ENCODE results near the gene MAPK8. TPM values are rescaled to one million over a fixed set of nuclear protein-coding genes. Genes with fewer than 3 reads are reported as not detected.
"Not testable (repeated sequence)": the region's sequence is repeated elsewhere in the genome, so short reads cannot be mapped to it uniquely, and the experiment has no call there.

The MAPK8 gene
- total and polyA plus RNA-seq, 4 donors = 75.8 to 107 (median 88.7) TPM

- no peak overlapping the region for H3K27ac ChIP-seq (ENCODE audit: low read depth, low read length)
- H3K9me3 ChIP-seq (ENCODE audit: control insufficient read depth, insufficient read depth, low read length) = no peaks in the 10 kb centered on the region
- WGBS (ENCODE audit: insufficient coverage) = 100% methylated on average over 2 of the region's 2 CpGs
These were observed 27.3 kb upstream of the MAPK8 start for GRCh38 chr10:48279081-48279751.

GRCh38 chr10:48281697-48282096 lies 24.8 kb upstream of the MAPK8 start:
- not testable (repeated sequence) for DNase-seq (ENCODE audit: low read depth in 4 of 6, low spot score in 6 of 6); H3K36me3 ChIP-seq (ENCODE audit: control insufficient read depth, insufficient read depth, low read length); H3K27me3 ChIP-seq (ENCODE audit: control insufficient read depth, insufficient read depth, low read length); H3K4me3 ChIP-seq (ENCODE audit: low read depth, low read length); H3K9me3 ChIP-seq (ENCODE audit: control insufficient read depth, insufficient read depth, low read length); H3K4me1 ChIP-seq (ENCODE audit: control insufficient read depth, insufficient read depth, low read length); H3K27ac ChIP-seq (ENCODE audit: low read depth, low read length)
- 81% methylated on average over 2 of the region's 4 CpGs for WGBS (ENCODE audit: insufficient coverage)

More at GRCh38 chr10:48279081-48279751, 27.3 kb upstream of the MAPK8 start:
- Histone ChIP-seq H3K4me1 (ENCODE audit: control insufficient read depth, insufficient read depth, low read length) (peaks cover 4% of the 10 kb centered on the region), H3K36me3 (ENCODE audit: control insufficient read depth, insufficient read depth, low read length) (no peaks in the 10 kb centered on the region), H3K27me3 (ENCODE audit: control insufficient read depth, insufficient read depth, low read length) (no peaks in the 10 kb centered on the region), H3K4me3 (ENCODE audit: low read depth, low read length) (no peak overlapping the region)
- DNase-seq (ENCODE audit: low read depth in 4 of 6, low spot score in 6 of 6) = no peak

GRCh38 chr10:48282829-48283228 lies 23.6 kb upstream of the MAPK8 start:
- peaks cover 7% of the 10 kb centered on the region for H3K4me1 ChIP-seq (ENCODE audit: control insufficient read depth, insufficient read depth, low read length)
- H3K9me3 ChIP-seq (ENCODE audit: control insufficient read depth, insufficient read depth, low read length) = no peaks in the 10 kb centered on the region
- H3K27ac ChIP-seq (ENCODE audit: low read depth, low read length) = no peak overlapping the region

GRCh38 chr10:48284002-48284546 lies 22.4 kb upstream of the MAPK8 start:
- no peak overlapping the region for H3K4me3 ChIP-seq (ENCODE audit: low read depth, low read length)
- 83% methylated on average over 2 of the region's 2 CpGs for WGBS (ENCODE audit: insufficient coverage)
- DNase-seq (ENCODE audit: low read depth in 4 of 6, low spot score in 6 of 6) = no peak

More at GRCh38 chr10:48282829-48283228, 23.6 kb upstream of the MAPK8 start:
- Histone ChIP-seq H3K4me3 (ENCODE audit: low read depth, low read length) (no peak overlapping the region), H3K27me3 (ENCODE audit: control insufficient read depth, insufficient read depth, low read length) (no peaks in the 10 kb centered on the region), H3K36me3 (ENCODE audit: control insufficient read depth, insufficient read depth, low read length) (no peaks in the 10 kb centered on the region)
- DNase-seq (ENCODE audit: low read depth in 4 of 6, low spot score in 6 of 6) = no peak

DNA sequence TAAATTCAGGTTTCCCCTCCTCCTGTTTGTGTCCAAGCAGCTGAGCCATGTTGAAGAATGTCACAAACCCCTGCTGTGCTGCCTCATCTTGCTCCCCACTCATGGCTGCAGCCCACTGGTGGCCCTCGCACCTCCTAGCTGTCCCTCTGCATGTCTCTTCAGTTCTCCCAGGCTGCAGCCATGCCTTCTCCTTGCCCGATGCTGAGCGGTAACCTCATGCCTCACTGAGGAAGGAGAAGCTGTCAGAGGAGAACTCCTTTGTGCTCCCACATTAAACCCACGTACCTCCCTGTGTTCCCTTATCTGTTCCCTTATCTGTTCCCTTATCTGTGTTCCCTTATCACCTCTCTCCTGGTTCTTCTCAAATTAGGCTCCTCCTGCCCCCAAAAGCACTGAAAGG lies 21.7 kb upstream of the MAPK8 start:
- Histone ChIP-seq H3K9me3 (ENCODE audit: control insufficient read depth, insufficient read depth, low read length) (no peaks in the 10 kb centered on the region), H3K27ac (ENCODE audit: low read depth, low read length) (no peak overlapping the region), H3K4me3 (ENCODE audit: low read depth, low read length) (no peak overlapping the region), H3K4me1 (ENCODE audit: control insufficient read depth, insufficient read depth, low read length) (peaks cover 19% of the 10 kb centered on the region), H3K36me3 (ENCODE audit: control insufficient read depth, insufficient read depth, low read length) (no peaks in the 10 kb centered on the region), H3K27me3 (ENCODE audit: control insufficient read depth, insufficient read depth, low read length) (no peaks in the 10 kb centered on the region)
- DNase-seq (ENCODE audit: low read depth in 4 of 6, low spot score in 6 of 6) = no peak
- 91% methylated on average over 4 of the region's 4 CpGs for WGBS (ENCODE audit: insufficient coverage)

More at GRCh38 chr10:48284002-48284546, 22.4 kb upstream of the MAPK8 start:
- H3K4me1 ChIP-seq (ENCODE audit: control insufficient read depth, insufficient read depth, low read length) = peaks cover 19% of the 10 kb centered on the region
- no peaks in the 10 kb centered on the region for H3K9me3 ChIP-seq (ENCODE audit: control insufficient read depth, insufficient read depth, low read length)
- H3K27me3 ChIP-seq (ENCODE audit: control insufficient read depth, insufficient read depth, low read length) = no peaks in the 10 kb centered on the region
- no peaks in the 10 kb centered on the region for H3K36me3 ChIP-seq (ENCODE audit: control insufficient read depth, insufficient read depth, low read length)
- no peak overlapping the region for H3K27ac ChIP-seq (ENCODE audit: low read depth, low read length)

- H3K36me3 ChIP-seq (ENCODE audit: control insufficient read depth, insufficient read depth, low read length) = no peaks in the 10 kb centered on the region
- no peak overlapping the region for H3K27ac ChIP-seq (ENCODE audit: low read depth, low read length)
- WGBS (ENCODE audit: insufficient coverage) = 74% methylated on average over 5 of the region's 5 CpGs
- H3K27me3 ChIP-seq (ENCODE audit: control insufficient read depth, insufficient read depth, low read length) = no peaks in the 10 kb centered on the region
- no peaks in the 10 kb centered on the region for H3K9me3 ChIP-seq (ENCODE audit: control insufficient read depth, insufficient read depth, low read length)
- no peak for DNase-seq (ENCODE audit: low read depth in 4 of 6, low spot score in 6 of 6)
- peaks cover 19% of the 10 kb centered on the region for H3K4me1 ChIP-seq (ENCODE audit: control insufficient read depth, insufficient read depth, low read length)
- no peak overlapping the region for H3K4me3 ChIP-seq (ENCODE audit: low read depth, low read length)
These were observed 20.8 kb upstream of the MAPK8 start for GRCh38 chr10:48285710-48286109.

DNA sequence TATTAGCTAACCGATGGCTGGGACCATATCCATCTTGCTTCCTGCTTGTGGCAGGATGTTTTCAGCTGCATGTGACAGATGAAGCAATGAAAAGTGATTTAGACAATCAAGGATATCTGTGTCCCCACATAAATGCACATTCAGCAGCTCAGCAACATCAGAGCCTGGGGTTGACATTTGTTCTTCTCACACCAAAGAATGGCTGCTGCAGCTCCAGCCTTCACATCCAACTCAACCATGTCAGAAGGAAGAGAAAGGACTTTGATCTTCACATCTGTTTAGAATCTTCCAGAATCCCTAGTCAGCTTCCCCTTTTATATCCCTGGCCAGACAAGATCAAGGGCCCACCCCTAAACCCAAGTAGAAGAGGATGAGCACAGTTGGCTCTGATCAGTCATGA lies 20.1 kb upstream of the MAPK8 start:
- no peak overlapping the region for H3K27ac ChIP-seq (ENCODE audit: low read depth, low read length)
- no peaks in the 10 kb centered on the region for H3K36me3 ChIP-seq (ENCODE audit: control insufficient read depth, insufficient read depth, low read length)
- H3K4me1 ChIP-seq (ENCODE audit: control insufficient read depth, insufficient read depth, low read length) = peaks cover 19% of the 10 kb centered on the region
- no peaks in the 10 kb centered on the region for H3K9me3 ChIP-seq (ENCODE audit: control insufficient read depth, insufficient read depth, low read length)
- H3K4me3 ChIP-seq (ENCODE audit: low read depth, low read length) = no peak overlapping the region
- H3K27me3 ChIP-seq (ENCODE audit: control insufficient read depth, insufficient read depth, low read length) = no peaks in the 10 kb centered on the region
- no CpG with 5 or more reads among the region's 1 CpG for WGBS (ENCODE audit: insufficient coverage)
- DNase-seq (ENCODE audit: low read depth in 4 of 6, low spot score in 6 of 6) = no peak

GRCh38 chr10:48287417-48288391 lies 18.8 kb upstream of the MAPK8 start:
- peak in 3 of 6 donors; percentile 74 to 93 (median 89) for DNase-seq (ENCODE audit: low read depth in 4 of 6, low spot score in 6 of 6)
- H3K27ac ChIP-seq (ENCODE audit: low read depth, low read length) = peak overlapping the region; percentile 74
- WGBS (ENCODE audit: insufficient coverage) = 47% methylated on average over 10 of the region's 13 CpGs

DNA sequence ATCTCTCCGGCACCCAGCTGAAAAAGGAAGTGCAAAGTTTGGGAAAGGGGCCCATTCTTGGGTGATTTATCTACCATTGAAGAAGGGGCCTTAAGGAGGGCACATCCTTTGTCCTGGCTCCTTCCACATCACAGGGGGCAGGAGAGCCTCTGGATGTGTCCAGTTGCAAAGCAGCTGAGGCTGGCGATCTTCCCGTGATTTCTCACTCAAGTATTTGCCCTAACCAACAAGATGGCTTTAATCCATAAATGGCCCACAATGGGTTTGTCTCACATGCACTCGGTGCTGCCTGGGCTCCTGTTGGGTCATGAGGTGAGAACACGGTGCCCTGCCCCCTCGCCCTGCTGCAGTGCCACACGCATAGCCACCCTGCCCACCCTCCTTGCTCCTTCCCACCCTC lies 17.8 kb upstream of the MAPK8 start:
- Histone ChIP-seq H3K4me1 (ENCODE audit: control insufficient read depth, insufficient read depth, low read length) (peaks cover 19% of the 10 kb centered on the region), H3K9me3 (ENCODE audit: control insufficient read depth, insufficient read depth, low read length) (no peaks in the 10 kb centered on the region), H3K4me3 (ENCODE audit: low read depth, low read length) (no peak overlapping the region), H3K36me3 (ENCODE audit: control insufficient read depth, insufficient read depth, low read length) (no peaks in the 10 kb centered on the region), H3K27ac (ENCODE audit: low read depth, low read length) (no peak overlapping the region), H3K27me3 (ENCODE audit: control insufficient read depth, insufficient read depth, low read length) (no peaks in the 10 kb centered on the region)
- no peak for DNase-seq (ENCODE audit: low read depth in 4 of 6, low spot score in 6 of 6)
- 74% methylated on average over 7 of the region's 7 CpGs for WGBS (ENCODE audit: insufficient coverage)

More at GRCh38 chr10:48287417-48288391, 18.8 kb upstream of the MAPK8 start:
- Histone ChIP-seq H3K36me3 (ENCODE audit: control insufficient read depth, insufficient read depth, low read length) (no peaks in the 10 kb centered on the region), H3K4me3 (ENCODE audit: low read depth, low read length) (no peak overlapping the region), H3K9me3 (ENCODE audit: control insufficient read depth, insufficient read depth, low read length) (no peaks in the 10 kb centered on the region), H3K27me3 (ENCODE audit: control insufficient read depth, insufficient read depth, low read length) (no peaks in the 10 kb centered on the region), H3K4me1 (ENCODE audit: control insufficient read depth, insufficient read depth, low read length) (peaks cover 19% of the 10 kb centered on the region)
